Osteocyte (in vitro differentiated cells): ENCODE data around the gene EDIL3. TPM values are rescaled to one million over a fixed set of nuclear protein-coding genes. Genes with fewer than 3 reads are reported as not detected.

ENCODE experiments used
- DNase-seq: peaks from one replicate; pipeline ENCODE4 v3.0.0; 2021; ENCODE audit warnings: mixed read lengths; ENCODE audit not compliant: unreplicated experiment; ENCODE audit errors: extremely low spot score
- H3K27ac Mint-ChIP-seq: one replicate; pipeline ENCODE4 v1.8.0; 2021; ENCODE audit warnings: mild to moderate bottlenecking, mixed read lengths; ENCODE audit not compliant: unreplicated experiment
- H3K27me3 Mint-ChIP-seq: one replicate; pipeline ENCODE4 v1.8.0; 2021; ENCODE audit warnings: mixed read lengths; ENCODE audit not compliant: unreplicated experiment
- H3K36me3 Mint-ChIP-seq: one replicate; pipeline ENCODE4 v1.8.0; 2021; ENCODE audit warnings: mixed read lengths; ENCODE audit not compliant: unreplicated experiment
- H3K4me1 Mint-ChIP-seq: one replicate; pipeline ENCODE4 v1.8.0; 2021; ENCODE audit warnings: mixed read lengths; ENCODE audit not compliant: unreplicated experiment
- H3K4me3 Mint-ChIP-seq: one replicate; pipeline ENCODE4 v1.8.0; 2021; ENCODE audit warnings: mild to moderate bottlenecking, moderate library complexity, mixed read lengths; ENCODE audit not compliant: unreplicated experiment
- H3K9me3 Mint-ChIP-seq: one replicate; pipeline ENCODE4 v1.8.0; 2021; ENCODE audit warnings: mixed read lengths; ENCODE audit not compliant: unreplicated experiment
- total RNA-seq: library from RNA; stranded (reverse); gene quantifications from 2 replicates; pipeline ENCODE4 v1.2.1, GENCODE V29; 2021
- TF ChIP-seq, protein P1 (sequence below): fragments of 200-600 bp; sonication (generic); IDR thresholded peaks from 2 replicates; pipeline ENCODE4 v1.5.0; 2021; ENCODE audit warnings: antibody characterized with exemption, mild to moderate bottlenecking, moderate library complexity

The EDIL3 gene
- total RNA-seq, 1 donor from 2014 or later, result 470 TPM

DNA sequence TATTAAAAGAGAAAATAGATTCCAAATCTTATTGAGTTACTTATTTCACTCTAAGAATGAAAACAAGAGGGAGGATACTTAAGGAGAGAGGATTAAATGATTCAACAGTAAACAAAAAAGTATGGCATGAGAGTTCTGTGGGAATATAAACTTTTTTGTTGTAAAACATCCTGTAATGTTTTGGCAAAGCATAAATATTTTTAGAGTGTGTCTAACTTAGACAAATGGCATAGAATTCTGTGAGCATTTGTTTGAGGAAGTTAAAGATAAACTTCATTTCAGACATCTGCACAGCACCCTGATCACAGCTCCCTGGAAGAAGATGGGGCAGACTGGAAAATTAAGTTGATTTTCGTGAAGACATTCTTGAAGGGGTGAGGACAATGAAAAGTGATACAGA, 417.3 kb downstream of the EDIL3 start:
- H3K27ac Mint-ChIP-seq, result peak overlapping the region; percentile 28

DNA sequence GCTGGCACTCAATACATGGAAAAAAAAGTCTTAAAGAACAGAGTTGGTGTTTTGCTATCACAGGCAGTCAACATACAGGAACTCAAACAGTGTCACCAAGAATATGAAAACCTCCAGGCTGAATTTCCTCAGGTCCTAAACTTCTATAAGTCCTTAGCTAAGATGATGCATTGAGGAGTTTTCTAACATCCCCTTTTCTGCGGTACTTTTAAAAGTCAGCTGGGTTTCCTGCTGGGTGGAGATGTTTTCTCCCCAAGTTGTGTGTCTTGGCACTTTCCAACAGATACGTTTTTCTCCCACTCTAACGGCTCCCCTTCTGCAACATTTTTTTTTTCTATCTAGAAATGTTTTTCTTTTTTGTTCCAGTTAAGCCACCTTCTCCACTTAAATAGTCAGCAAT, 419.2 kb downstream of the EDIL3 start:
- Mint-ChIP-seq H3K4me3 (no peak overlapping the region), H3K27ac (peak overlapping the region; percentile 76)

More for the DNA sequence above, 417.3 kb downstream of the EDIL3 start:
- peaks cover 34% of the 10 kb centered on the region for H3K4me1 Mint-ChIP-seq
- H3K27me3 Mint-ChIP-seq, result no peaks in the 10 kb centered on the region
- H3K36me3 Mint-ChIP-seq, result peaks cover 11% of the 10 kb centered on the region
- peaks cover 3% of the 10 kb centered on the region for H3K9me3 Mint-ChIP-seq
- no peak overlapping the region for H3K4me3 Mint-ChIP-seq
- no peak for DNase-seq
- TF ChIP-seq, protein P1, sequence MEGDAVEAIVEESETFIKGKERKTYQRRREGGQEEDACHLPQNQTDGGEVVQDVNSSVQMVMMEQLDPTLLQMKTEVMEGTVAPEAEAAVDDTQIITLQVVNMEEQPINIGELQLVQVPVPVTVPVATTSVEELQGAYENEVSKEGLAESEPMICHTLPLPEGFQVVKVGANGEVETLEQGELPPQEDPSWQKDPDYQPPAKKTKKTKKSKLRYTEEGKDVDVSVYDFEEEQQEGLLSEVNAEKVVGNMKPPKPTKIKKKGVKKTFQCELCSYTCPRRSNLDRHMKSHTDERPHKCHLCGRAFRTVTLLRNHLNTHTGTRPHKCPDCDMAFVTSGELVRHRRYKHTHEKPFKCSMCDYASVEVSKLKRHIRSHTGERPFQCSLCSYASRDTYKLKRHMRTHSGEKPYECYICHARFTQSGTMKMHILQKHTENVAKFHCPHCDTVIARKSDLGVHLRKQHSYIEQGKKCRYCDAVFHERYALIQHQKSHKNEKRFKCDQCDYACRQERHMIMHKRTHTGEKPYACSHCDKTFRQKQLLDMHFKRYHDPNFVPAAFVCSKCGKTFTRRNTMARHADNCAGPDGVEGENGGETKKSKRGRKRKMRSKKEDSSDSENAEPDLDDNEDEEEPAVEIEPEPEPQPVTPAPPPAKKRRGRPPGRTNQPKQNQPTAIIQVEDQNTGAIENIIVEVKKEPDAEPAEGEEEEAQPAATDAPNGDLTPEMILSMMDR, result no peak

DNA sequence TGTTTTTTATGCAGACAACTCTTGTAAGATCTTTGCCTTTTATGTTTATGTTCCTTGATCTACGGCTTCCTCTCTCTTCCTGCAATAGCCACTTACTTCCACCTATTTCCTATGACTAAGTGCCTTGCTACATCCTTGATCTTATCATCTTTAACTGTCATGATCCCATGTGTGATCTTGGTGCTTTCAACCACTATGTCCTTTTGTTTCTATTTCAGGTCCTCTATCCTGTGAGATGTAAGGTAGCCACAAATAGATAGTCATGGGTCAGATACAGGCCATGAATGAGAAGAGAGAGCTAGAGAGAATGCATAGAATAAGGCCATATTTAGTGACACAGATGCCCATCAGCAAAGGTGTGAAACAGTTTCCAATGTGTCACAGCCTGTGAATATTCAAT, 420.4 kb downstream of the EDIL3 start:
- H3K27ac Mint-ChIP-seq, result no peak overlapping the region
- H3K4me1 Mint-ChIP-seq, result peaks cover 23% of the 10 kb centered on the region
- TF ChIP-seq, protein P1, result no peak
- H3K36me3 Mint-ChIP-seq, result peaks cover 24% of the 10 kb centered on the region
- DNase-seq, result no peak
- H3K9me3 Mint-ChIP-seq, result peaks cover 3% of the 10 kb centered on the region
- no peak overlapping the region for H3K4me3 Mint-ChIP-seq
- H3K27me3 Mint-ChIP-seq, result no peaks in the 10 kb centered on the region

More for the DNA sequence above, 419.2 kb downstream of the EDIL3 start:
- peaks cover 3% of the 10 kb centered on the region for H3K9me3 Mint-ChIP-seq
- DNase-seq, result no peak
- H3K36me3 Mint-ChIP-seq, result peaks cover 23% of the 10 kb centered on the region
- H3K4me1 Mint-ChIP-seq, result peaks cover 23% of the 10 kb centered on the region
- H3K27me3 Mint-ChIP-seq, result no peaks in the 10 kb centered on the region
- TF ChIP-seq, protein P1, result no peak

DNA sequence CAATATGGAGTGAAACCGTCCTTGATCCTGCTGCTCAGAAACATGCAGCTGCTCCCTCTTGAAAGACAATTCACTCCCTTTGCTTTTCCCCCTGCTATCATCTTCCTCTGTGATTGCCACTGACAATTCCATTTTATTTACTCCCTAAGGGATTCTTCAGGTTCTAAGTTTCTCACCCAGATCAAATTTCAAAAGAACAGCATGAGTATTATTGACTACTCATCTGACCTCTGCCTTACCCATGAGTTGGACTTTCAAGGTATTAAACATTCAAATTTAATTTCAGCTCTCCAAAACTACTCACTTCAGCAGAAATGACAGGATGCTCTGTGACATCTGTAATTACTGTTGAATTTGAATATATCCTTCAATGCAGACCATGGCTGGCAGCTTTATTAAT, 427.5 kb downstream of the EDIL3 start:
- H3K4me3 Mint-ChIP-seq, result no peak overlapping the region
- TF ChIP-seq, protein P1, result no peak
- peaks cover 11% of the 10 kb centered on the region for H3K9me3 Mint-ChIP-seq
- H3K27ac Mint-ChIP-seq, result peak overlapping the region; percentile 50
- no peaks in the 10 kb centered on the region for H3K27me3 Mint-ChIP-seq
- H3K36me3 Mint-ChIP-seq, result peaks cover 30% of the 10 kb centered on the region
- H3K4me1 Mint-ChIP-seq, result peaks cover 32% of the 10 kb centered on the region
- no peak for DNase-seq

DNA sequence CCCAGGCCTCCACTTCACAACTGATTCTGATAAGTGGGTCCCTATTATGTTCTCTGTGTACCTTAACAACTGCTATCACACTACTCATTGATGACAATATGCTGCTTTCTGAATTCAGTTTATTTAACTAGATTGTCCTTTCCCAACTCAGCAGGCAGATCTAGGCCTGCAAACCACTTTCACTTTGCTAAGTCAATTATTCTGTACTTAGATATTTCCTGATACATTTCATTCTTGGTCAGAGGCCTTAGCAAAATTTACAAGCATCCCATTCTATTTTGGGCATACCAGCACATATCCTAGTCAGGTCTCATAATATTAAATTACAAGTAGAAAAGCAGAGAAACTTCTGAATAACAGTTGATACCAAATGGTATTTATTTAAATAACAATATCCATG, 428.3 kb downstream of the EDIL3 start:
- peaks cover 27% of the 10 kb centered on the region for H3K36me3 Mint-ChIP-seq
- no peak overlapping the region for H3K4me3 Mint-ChIP-seq
- peaks cover 11% of the 10 kb centered on the region for H3K9me3 Mint-ChIP-seq
- H3K4me1 Mint-ChIP-seq, result peaks cover 32% of the 10 kb centered on the region
- H3K27me3 Mint-ChIP-seq, result no peaks in the 10 kb centered on the region
- peak overlapping the region; percentile 77 for H3K27ac Mint-ChIP-seq
- no peak for DNase-seq
- TF ChIP-seq, protein P1, result no peak
